ENCODE results near the gene TCEA2. TPM values are rescaled to one million over a fixed set of nuclear protein-coding genes. Genes with fewer than 3 reads are reported as not detected.

Gene TCEA2
- total and polyA plus RNA-seq, 2 of the 13 experiments (the other 11 are each of a cell fraction or from before 2014, with no cell fraction given), result 28.1 to 33.7 TPM

DNA sequence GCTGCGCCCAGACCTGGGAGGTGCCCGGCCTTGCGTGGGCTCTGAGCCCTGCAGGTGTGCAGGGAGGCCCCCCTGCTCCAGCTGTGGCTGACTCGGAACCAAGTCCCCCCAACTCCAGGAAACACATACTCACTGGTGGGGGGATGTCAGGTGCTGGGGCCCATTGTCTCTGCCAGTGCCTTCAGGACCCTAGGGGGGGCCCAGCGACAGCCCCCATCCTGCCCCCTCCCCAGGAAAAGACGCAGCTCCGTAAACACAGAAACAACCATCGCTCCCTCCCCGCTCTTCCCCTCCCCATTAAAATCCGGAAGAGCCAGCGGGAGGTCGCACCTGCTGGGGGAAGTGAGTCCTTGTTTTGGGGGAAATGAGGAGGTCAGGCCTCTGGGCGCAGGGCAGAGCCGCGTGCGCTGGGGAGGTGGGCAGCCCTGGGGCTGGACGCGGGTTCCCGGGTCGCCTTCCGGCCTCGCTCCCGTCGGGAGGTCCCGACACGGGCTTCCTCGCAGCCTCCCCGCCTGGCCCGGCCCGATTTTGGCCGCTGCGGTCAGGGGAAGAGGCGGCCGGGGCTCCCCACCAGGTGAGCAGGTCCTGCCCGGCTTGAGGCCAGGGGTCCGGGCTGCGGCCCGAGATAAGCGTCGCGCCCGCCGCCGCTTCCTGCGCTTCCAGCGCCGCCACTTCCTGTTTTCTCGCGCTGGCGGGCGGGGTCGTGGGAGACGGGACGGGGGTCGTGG, 20.8 kb upstream of the TCEA2 start (continued):
- TF ChIP-seq, protein P1, sequence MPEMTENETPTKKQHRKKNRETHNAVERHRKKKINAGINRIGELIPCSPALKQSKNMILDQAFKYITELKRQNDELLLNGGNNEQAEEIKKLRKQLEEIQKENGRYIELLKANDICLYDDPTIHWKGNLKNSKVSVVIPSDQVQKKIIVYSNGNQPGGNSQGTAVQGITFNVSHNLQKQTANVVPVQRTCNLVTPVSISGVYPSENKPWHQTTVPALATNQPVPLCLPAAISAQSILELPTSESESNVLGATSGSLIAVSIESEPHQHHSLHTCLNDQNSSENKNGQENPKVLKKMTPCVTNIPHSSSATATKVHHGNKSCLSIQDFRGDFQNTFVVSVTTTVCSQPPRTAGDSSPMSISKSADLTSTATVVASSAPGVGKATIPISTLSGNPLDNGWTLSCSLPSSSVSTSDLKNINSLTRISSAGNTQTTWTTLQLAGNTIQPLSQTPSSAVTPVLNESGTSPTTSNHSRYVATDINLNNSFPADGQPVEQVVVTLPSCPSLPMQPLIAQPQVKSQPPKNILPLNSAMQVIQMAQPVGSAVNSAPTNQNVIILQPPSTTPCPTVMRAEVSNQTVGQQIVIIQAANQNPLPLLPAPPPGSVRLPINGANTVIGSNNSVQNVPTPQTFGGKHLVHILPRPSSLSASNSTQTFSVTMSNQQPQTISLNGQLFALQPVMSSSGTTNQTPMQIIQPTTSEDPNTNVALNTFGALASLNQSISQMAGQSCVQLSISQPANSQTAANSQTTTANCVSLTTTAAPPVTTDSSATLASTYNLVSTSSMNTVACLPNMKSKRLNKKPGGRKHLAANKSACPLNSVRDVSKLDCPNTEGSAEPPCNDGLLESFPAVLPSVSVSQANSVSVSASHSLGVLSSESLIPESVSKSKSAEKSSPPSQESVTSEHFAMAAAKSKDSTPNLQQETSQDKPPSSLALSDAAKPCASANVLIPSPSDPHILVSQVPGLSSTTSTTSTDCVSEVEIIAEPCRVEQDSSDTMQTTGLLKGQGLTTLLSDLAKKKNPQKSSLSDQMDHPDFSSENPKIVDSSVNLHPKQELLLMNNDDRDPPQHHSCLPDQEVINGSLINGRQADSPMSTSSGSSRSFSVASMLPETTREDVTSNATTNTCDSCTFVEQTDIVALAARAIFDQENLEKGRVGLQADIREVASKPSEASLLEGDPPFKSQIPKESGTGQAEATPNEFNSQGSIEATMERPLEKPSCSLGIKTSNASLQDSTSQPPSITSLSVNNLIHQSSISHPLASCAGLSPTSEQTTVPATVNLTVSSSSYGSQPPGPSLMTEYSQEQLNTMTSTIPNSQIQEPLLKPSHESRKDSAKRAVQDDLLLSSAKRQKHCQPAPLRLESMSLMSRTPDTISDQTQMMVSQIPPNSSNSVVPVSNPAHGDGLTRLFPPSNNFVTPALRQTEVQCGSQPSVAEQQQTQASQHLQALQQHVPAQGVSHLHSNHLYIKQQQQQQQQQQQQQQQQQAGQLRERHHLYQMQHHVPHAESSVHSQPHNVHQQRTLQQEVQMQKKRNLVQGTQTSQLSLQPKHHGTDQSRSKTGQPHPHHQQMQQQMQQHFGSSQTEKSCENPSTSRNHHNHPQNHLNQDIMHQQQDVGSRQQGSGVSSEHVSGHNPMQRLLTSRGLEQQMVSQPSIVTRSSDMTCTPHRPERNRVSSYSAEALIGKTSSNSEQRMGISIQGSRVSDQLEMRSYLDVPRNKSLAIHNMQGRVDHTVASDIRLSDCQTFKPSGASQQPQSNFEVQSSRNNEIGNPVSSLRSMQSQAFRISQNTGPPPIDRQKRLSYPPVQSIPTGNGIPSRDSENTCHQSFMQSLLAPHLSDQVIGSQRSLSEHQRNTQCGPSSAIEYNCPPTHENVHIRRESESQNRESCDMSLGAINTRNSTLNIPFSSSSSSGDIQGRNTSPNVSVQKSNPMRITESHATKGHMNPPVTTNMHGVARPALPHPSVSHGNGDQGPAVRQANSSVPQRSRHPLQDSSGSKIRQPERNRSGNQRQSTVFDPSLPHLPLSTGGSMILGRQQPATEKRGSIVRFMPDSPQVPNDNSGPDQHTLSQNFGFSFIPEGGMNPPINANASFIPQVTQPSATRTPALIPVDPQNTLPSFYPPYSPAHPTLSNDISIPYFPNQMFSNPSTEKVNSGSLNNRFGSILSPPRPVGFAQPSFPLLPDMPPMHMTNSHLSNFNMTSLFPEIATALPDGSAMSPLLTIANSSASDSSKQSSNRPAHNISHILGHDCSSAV (CRISPR knock-in tag; IDR thresholded peaks at IDR 0.05; ENCODE audit: borderline replicate concordance), result no peak
- TF ChIP-seq ELF1 (CRISPR knock-in tag; IDR thresholded peaks at IDR 0.05), result peak; percentile 83
- TF ChIP-seq, protein P2, sequence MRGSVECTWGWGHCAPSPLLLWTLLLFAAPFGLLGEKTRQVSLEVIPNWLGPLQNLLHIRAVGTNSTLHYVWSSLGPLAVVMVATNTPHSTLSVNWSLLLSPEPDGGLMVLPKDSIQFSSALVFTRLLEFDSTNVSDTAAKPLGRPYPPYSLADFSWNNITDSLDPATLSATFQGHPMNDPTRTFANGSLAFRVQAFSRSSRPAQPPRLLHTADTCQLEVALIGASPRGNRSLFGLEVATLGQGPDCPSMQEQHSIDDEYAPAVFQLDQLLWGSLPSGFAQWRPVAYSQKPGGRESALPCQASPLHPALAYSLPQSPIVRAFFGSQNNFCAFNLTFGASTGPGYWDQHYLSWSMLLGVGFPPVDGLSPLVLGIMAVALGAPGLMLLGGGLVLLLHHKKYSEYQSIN (CRISPR knock-in tag; IDR thresholded peaks at IDR 0.05; ENCODE audit: borderline replicate concordance), result no peak
- TF ChIP-seq ISX (CRISPR knock-in tag; conservative IDR thresholded peaks at IDR 0.05), result no peak
- no peak for TF ChIP-seq ZSCAN25 (CRISPR knock-in tag; IDR thresholded peaks at IDR 0.05)
- TF ChIP-seq RAD21 (CRISPR knock-in tag; IDR thresholded peaks at IDR 0.05), result peak; percentile 61; the same call in 1 of the 2 replicates
- no peak for TF ChIP-seq XBP1 (CRISPR knock-in tag; IDR thresholded peaks at IDR 0.05)
- no peak for TF ChIP-seq CBX2 (IDR thresholded peaks at IDR 0.05; ENCODE audit: low read depth, low read length)
- TF ChIP-seq CBX2 (CRISPR knock-in tag; IDR thresholded peaks at IDR 0.05; ENCODE audit: low read depth), result no peak
- TF ChIP-seq ATM (IDR thresholded peaks at IDR 0.05; ENCODE audit: borderline replicate concordance), result no peak
- peak; percentile 93 for TF ChIP-seq NRL (CRISPR knock-in tag; IDR thresholded peaks at IDR 0.05; ENCODE audit: borderline replicate concordance)
- TF ChIP-seq ZNF441 (CRISPR knock-in tag; IDR thresholded peaks at IDR 0.05; ENCODE audit: borderline replicate concordance), result no peak
- TF ChIP-seq ZNF709 (CRISPR knock-in tag; IDR thresholded peaks at IDR 0.05), result peak; percentile 87; the same call in 1 of the 2 replicates
- no peak for TF ChIP-seq ZNF577 (CRISPR knock-in tag; IDR thresholded peaks at IDR 0.05; ENCODE audit: borderline replicate concordance, low read depth)
- TF ChIP-seq, protein P3, sequence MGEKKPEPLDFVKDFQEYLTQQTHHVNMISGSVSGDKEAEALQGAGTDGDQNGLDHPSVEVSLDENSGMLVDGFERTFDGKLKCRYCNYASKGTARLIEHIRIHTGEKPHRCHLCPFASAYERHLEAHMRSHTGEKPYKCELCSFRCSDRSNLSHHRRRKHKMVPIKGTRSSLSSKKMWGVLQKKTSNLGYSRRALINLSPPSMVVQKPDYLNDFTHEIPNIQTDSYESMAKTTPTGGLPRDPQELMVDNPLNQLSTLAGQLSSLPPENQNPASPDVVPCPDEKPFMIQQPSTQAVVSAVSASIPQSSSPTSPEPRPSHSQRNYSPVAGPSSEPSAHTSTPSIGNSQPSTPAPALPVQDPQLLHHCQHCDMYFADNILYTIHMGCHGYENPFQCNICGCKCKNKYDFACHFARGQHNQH (CRISPR knock-in tag; IDR thresholded peaks at IDR 0.05), result no peak
- TF ChIP-seq SP4 (CRISPR knock-in tag; IDR thresholded peaks at IDR 0.05), result peak; percentile 74
- no peak for TF ChIP-seq KDM6A (CRISPR knock-in tag; IDR thresholded peaks at IDR 0.05; ENCODE audit: low read depth)
- TF ChIP-seq KLF12 (CRISPR knock-in tag; IDR thresholded peaks at IDR 0.05; ENCODE audit: borderline replicate concordance), result no peak
- no peak for TF ChIP-seq GABPA (IDR thresholded peaks at IDR 0.05; ENCODE audit: low read depth, low read length)
- peak; percentile 82 for TF ChIP-seq GABPA (CRISPR knock-in tag; IDR thresholded peaks at IDR 0.05; ENCODE audit: low read depth)
- peak; percentile 96 for TF ChIP-seq SSRP1 (CRISPR knock-in tag; IDR thresholded peaks at IDR 0.05)
